Mesodermal cell (in vitro differentiated cells): ENCODE data around the gene ELOVL1.

Source experiments
- H3K27ac ChIP-seq: 2 replicates; pipeline ENCODE4 v1.7.0; 2013; ENCODE audit warnings: mild to moderate bottlenecking, low read depth, low read length, moderate library complexity; ENCODE audit not compliant: severe bottlenecking
- H3K36me3 ChIP-seq: 2 replicates; pipeline ENCODE4 v1.7.1; 2013; ENCODE audit warnings: mild to moderate bottlenecking, low read length, moderate library complexity; ENCODE audit not compliant: control insufficient read depth, insufficient read depth
- H3K4me1 ChIP-seq: one replicate; pipeline ENCODE4 v1.7.1; 2013; ENCODE audit warnings: mild to moderate bottlenecking, low read length; ENCODE audit not compliant: insufficient read depth, control insufficient read depth, poor library complexity, severe bottlenecking
- H3K4me3 ChIP-seq: 2 replicates; pipeline ENCODE4 v1.7.0; 2013; ENCODE audit warnings: low read length, control low read depth, mild to moderate bottlenecking; ENCODE audit not compliant: insufficient read depth, poor library complexity, severe bottlenecking; ENCODE audit errors: extremely low read depth
- H3K9me3 ChIP-seq: 2 replicates; pipeline ENCODE4 v1.7.1; 2013; ENCODE audit warnings: mild to moderate bottlenecking, low read length, moderate library complexity; ENCODE audit not compliant: control insufficient read depth
- WGBS, 2 experiments: methylation state at CpG; one replicate each; pipeline ENCODE4 v1.1.5; 2013; ENCODE audit warnings: missing lambda C conversion rate in 2 of 2; ENCODE audit not compliant: insufficient coverage in 2 of 2; 5-methylcytosine and 5-hydroxymethylcytosine counted together

Gene ELOVL1

GRCh38 chr1:43315481-43315880 is 52.3 kb downstream of the ELOVL1 start:
- no peaks in the 10 kb centered on the region for H3K9me3 ChIP-seq
- H3K36me3 ChIP-seq: peaks cover 9% of the 10 kb centered on the region
- no peak overlapping the region for H3K27ac ChIP-seq
- no peaks in the 10 kb centered on the region for H3K4me1 ChIP-seq
- H3K4me3 ChIP-seq: no peak overlapping the region
- 94 to 100% methylated on average over 2 of the region's 3 CpGs for WGBS, 2 experiments

GRCh38 chr1:43314233-43314632 is 53.6 kb downstream of the ELOVL1 start:
- 100% methylated on average over 1 to 4 of the region's 5 CpGs for WGBS, 2 experiments
- no peak overlapping the region for H3K27ac ChIP-seq
- H3K36me3 ChIP-seq: peaks cover 9% of the 10 kb centered on the region
- H3K9me3 ChIP-seq: no peaks in the 10 kb centered on the region
- H3K4me1 ChIP-seq: no peaks in the 10 kb centered on the region
- H3K4me3 ChIP-seq: no peak overlapping the region

GRCh38 chr1:43313771-43314170 is 54.0 kb downstream of the ELOVL1 start:
- H3K36me3 ChIP-seq: peaks cover 9% of the 10 kb centered on the region
- H3K9me3 ChIP-seq: no peaks in the 10 kb centered on the region
- H3K27ac ChIP-seq: no peak overlapping the region
- H3K4me1 ChIP-seq: no peaks in the 10 kb centered on the region
- no peak overlapping the region for H3K4me3 ChIP-seq
- WGBS, 2 experiments: 89 to 95% methylated on average over 4 to 5 of the region's 10 CpGs
